ENCODE results near the gene PRLR. TPM values are rescaled to one million over a fixed set of nuclear protein-coding genes. Genes with fewer than 3 reads are reported as not detected.

Gene PRLR
- total and polyA plus RNA-seq, 9 of the 15 experiments (the other 6 are each of a cell fraction or from before 2014, with no cell fraction given) = 0.02 TPM; not detected in 8

- TF ChIP-seq REST (IDR thresholded peaks at IDR 0.05; ENCODE audit: borderline replicate concordance) (no peak), REST (CRISPR knock-in tag; IDR thresholded peaks at IDR 0.05; ENCODE audit: low read depth) (no peak), STAG1 (CRISPR knock-in tag; IDR thresholded peaks at IDR 0.05; ENCODE audit: borderline replicate concordance) (no peak), ZNF830 (CRISPR knock-in tag; IDR thresholded peaks at IDR 0.05) (no peak), MLLT1 (IDR thresholded peaks at IDR 0.05) (no peak), SMAD3 (CRISPR knock-in tag; conservative IDR thresholded peaks at IDR 0.05) (no peak), HDAC6 (IDR thresholded peaks at IDR 0.05; ENCODE audit: low read depth, low read length) (no peak), ATF1 (CRISPR knock-in tag; IDR thresholded peaks at IDR 0.05) (no peak), ATF1 (tag; IDR thresholded peaks at IDR 0.05) (no peak), MXD1 (CRISPR knock-in tag; IDR thresholded peaks at IDR 0.05; ENCODE audit: borderline replicate concordance, poor library complexity, severe bottlenecking) (no peak), HNRNPL (IDR thresholded peaks at IDR 0.05; ENCODE audit: low read depth, low read length) (no peak), GMEB1 (CRISPR knock-in tag; IDR thresholded peaks at IDR 0.05) (no peak), BRCA1 (IDR thresholded peaks at IDR 0.05) (no peak), BRCA1 (CRISPR knock-in tag; IDR thresholded peaks at IDR 0.05) (no peak), POLR2AphosphoS5 (IDR thresholded peaks at IDR 0.05; ENCODE audit: control insufficient read depth, insufficient read depth, low read depth, low read length) (no peak), TSC22D4 (tag; IDR thresholded peaks at IDR 0.05) (no peak)
Observed at GRCh38 chr5:35146406-35146805, 83.9 kb downstream of the PRLR start (continued).

Measured in K562 (cell line).